ENCODE data around the gene NOTCH3. TPM values are rescaled to one million over a fixed set of nuclear protein-coding genes. Genes with fewer than 3 reads are reported as not detected.

NOTCH3 gene
- total and polyA plus RNA-seq, 2 of the 8 experiments (the other 6 are each of a cell fraction or from before 2014, with no cell fraction given), result 37.5 to 107 TPM

DNA sequence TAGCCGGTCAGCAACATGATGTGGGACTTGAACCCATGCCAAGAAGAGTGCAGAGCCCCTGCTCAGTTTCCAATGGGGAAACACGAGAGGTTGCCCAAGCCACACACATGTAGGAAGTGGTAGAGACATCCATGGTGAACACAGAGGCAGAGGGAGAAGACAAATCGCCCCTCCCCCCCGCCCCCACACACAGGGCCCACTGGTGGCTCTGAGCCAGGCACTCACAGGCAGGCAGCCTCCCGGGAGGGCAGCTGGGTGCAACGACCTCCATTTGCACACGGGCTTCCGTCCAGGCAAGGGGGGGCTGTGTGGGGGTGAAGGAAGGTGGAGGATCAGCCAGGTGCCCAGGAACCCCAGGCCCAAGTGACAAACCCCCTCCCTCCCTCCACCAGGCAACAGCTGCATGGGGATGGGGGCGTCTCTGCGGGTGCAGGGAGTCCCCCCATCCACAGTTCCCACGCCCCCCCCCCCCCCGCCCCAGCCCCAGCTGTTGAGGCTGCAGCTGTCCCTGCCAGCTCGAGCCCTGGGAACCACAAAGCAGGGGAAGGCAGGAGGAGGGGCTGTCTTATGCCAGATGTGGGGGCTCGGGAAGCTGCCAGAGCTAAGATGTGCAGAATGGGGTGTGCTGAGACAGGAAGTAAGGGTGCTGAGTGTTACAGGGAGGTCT lies 3.4 kb downstream of the NOTCH3 start:
- no peak overlapping the region for H3K14ac ChIP-seq (ENCODE audit: insufficient read length)
- no peak overlapping the region for H3K18ac ChIP-seq (ENCODE audit: extremely low read depth, low read length)
- H4K20me1 ChIP-seq (replicated peaks in 1 of 2; ENCODE audit: control insufficient read depth in 1 of 2, insufficient read depth in 2 of 2, low read length in 2 of 2), result peaks cover 4 to 26% of the 10 kb centered on the region in 2 experiments
- H3K23me2 ChIP-seq (ENCODE audit: low read depth, low read length), result peaks cover 12% of the 10 kb centered on the region
- WGBS, 2 experiments (ENCODE audit: extremely low coverage in 1 of 2, insufficient coverage in 1 of 2, insufficient read length in 1 of 2, insufficient replicate concordance in 2 of 2, low coverage in 1 of 2, low lambda C conversion rate in 2 of 2, missing lambda C conversion rate in 1 of 2), result 75% methylated on average over 6 of the region's 14 CpGs; no CpG with 5 or more reads in 1 of the 2 experiments
- no peak overlapping the region for H3K23ac ChIP-seq (ENCODE audit: insufficient read length)
- FAIRE-seq (no peak), DNase-seq (ENCODE audit: low read depth in 1 of 2, low spot score in 2 of 2) (no peak)
- peak overlapping the region; percentile 1; the same call in 1 of the 2 replicates for H2BK15ac ChIP-seq (ENCODE audit: low read length)
- no peak overlapping the region; the same call in 1 of the 2 replicates for H4K8ac ChIP-seq (ENCODE audit: extremely low read depth, insufficient read depth, low read length)
- H4K91ac ChIP-seq (replicated peaks; ENCODE audit: insufficient read length, low read length), result no peak overlapping the region
- H3K36me3 ChIP-seq (ENCODE audit: control insufficient read depth in 2 of 4, insufficient read depth in 4 of 4, low read length in 3 of 4), result peaks cover 4 to 31% (median 12%) of the 10 kb centered on the region in 4 experiments; a peak in 6 of 8 replicates
- H2BK20ac ChIP-seq (ENCODE audit: low read length), result no peak overlapping the region
- peak overlapping the region; percentile 20; the same call in 1 of the 2 replicates for H2BK5ac ChIP-seq (ENCODE audit: low read depth, low read length)
- no peak overlapping the region for H4K5ac ChIP-seq (ENCODE audit: insufficient read length, low read depth, low read length)
- no peak overlapping the region for H3K9ac ChIP-seq (replicated peaks in 1 of 4; ENCODE audit: extremely low read depth in 1 of 4, low read depth in 3 of 4, low read length in 3 of 4)
- H3K79me2 ChIP-seq (ENCODE audit: control insufficient read depth in 1 of 2, insufficient read depth in 2 of 2, low read length in 2 of 2), result peaks cover 6 to 41% of the 10 kb centered on the region in 2 experiments; a peak in 3 of 4 replicates
- no peaks in the 10 kb centered on the region for H3K9me3 ChIP-seq (ENCODE audit: insufficient read depth in 2 of 2, low read depth in 1 of 2, low read length in 1 of 2)
- no peak overlapping the region for H3K56ac ChIP-seq (replicated peaks; ENCODE audit: insufficient read length, low read depth, low read length)
- H3K27me3 ChIP-seq (replicated peaks in 1 of 4; ENCODE audit: control insufficient read depth in 3 of 4, extremely low read depth in 1 of 4, insufficient read depth in 3 of 4, low read length in 3 of 4), result peaks cover 0 to 2% (median 0%) of the 10 kb centered on the region in 4 experiments; a peak in 1 of 7 replicates
- no peak overlapping the region for H2BK12ac ChIP-seq (ENCODE audit: low read depth, low read length)
- CTCF ChIA-PET (ENCODE audit: partially characterized antibody), result interaction anchor here (0.6 to 2.2 kb wide), 10 partner anchors 10 to 647 kb away, joined by 3 to 9 read pairs (median 3); no protein-coding TSS in a partner anchor
- no peak overlapping the region for H3K4ac ChIP-seq (replicated peaks; ENCODE audit: insufficient read length, low read depth, low read length)
- no peak overlapping the region for H2AFZ ChIP-seq (ENCODE audit: low read length)
- H3K27ac ChIP-seq (ENCODE audit: low read depth, low read length), result no peak overlapping the region
- POLR2A ChIA-PET (ENCODE audit: partially characterized antibody), result interaction anchor here (0.5 to 7.1 kb wide), 9 partner anchors 10 to 222 kb away, joined by 3 to 58 read pairs (median 3); partner anchors contain the start of gene EPHX3
- peaks cover 14% of the 10 kb centered on the region for H3K79me1 ChIP-seq (ENCODE audit: low read depth, low read length)
- no peak overlapping the region for H3K4me3 ChIP-seq (ENCODE audit: extremely low read depth in 1 of 4, insufficient read depth in 2 of 4, low read depth in 3 of 4, low read length in 4 of 4)
- no peak overlapping the region for H2AK5ac ChIP-seq (ENCODE audit: low read depth, low read length)
- peaks cover 4 to 17% (median 10%) of the 10 kb centered on the region in 4 experiments for H3K4me1 ChIP-seq (replicated peaks in 1 of 4; ENCODE audit: control insufficient read depth in 3 of 4, insufficient read depth in 4 of 4, low read length in 3 of 4)
- peak overlapping the region; percentile 7 to 26; a peak in 2 of 4 replicates for H3K4me2 ChIP-seq (ENCODE audit: insufficient read depth in 1 of 2, low read depth in 2 of 2, low read length in 2 of 2)
- H2BK120ac ChIP-seq (replicated peaks; ENCODE audit: low read depth, low read length), result no peak overlapping the region
- no peak for TF ChIP-seq EP300 (IDR thresholded peaks at IDR 0.05; ENCODE audit: borderline replicate concordance in 1 of 2, low read depth in 2 of 2, low read length in 2 of 2)
- no peak for TF ChIP-seq ASH2L (IDR thresholded peaks at IDR 0.05; ENCODE audit: low read length)
- TF ChIP-seq CREB1 (IDR thresholded peaks at IDR 0.05), result no peak
- TF ChIP-seq, protein P1, sequence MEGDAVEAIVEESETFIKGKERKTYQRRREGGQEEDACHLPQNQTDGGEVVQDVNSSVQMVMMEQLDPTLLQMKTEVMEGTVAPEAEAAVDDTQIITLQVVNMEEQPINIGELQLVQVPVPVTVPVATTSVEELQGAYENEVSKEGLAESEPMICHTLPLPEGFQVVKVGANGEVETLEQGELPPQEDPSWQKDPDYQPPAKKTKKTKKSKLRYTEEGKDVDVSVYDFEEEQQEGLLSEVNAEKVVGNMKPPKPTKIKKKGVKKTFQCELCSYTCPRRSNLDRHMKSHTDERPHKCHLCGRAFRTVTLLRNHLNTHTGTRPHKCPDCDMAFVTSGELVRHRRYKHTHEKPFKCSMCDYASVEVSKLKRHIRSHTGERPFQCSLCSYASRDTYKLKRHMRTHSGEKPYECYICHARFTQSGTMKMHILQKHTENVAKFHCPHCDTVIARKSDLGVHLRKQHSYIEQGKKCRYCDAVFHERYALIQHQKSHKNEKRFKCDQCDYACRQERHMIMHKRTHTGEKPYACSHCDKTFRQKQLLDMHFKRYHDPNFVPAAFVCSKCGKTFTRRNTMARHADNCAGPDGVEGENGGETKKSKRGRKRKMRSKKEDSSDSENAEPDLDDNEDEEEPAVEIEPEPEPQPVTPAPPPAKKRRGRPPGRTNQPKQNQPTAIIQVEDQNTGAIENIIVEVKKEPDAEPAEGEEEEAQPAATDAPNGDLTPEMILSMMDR (IDR thresholded peaks at IDR 0.05; ENCODE audit: control extremely low read depth in 1 of 3, insufficient read depth in 1 of 3, low read depth in 1 of 3, low read length in 3 of 3), result no peak
- no peak for TF ChIP-seq JUN (IDR thresholded peaks at IDR 0.05; ENCODE audit: low read depth, low read length)
- TF ChIP-seq, protein P2, sequence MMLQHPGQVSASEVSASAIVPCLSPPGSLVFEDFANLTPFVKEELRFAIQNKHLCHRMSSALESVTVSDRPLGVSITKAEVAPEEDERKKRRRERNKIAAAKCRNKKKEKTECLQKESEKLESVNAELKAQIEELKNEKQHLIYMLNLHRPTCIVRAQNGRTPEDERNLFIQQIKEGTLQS (IDR thresholded peaks at IDR 0.05; ENCODE audit: insufficient read depth, low read depth, low read length), result no peak
- no peak for TF ChIP-seq RNF2 (IDR thresholded peaks at IDR 0.05; ENCODE audit: borderline replicate concordance, low read depth, low read length, missing control alignments, poor library complexity, severe bottlenecking)
- no peak for TF ChIP-seq BCL11A (IDR thresholded peaks at IDR 0.05; ENCODE audit: low read depth in 2 of 2, low read length in 2 of 2)

Measured in H1 (cell line).